ENCODE data around the gene CNPY3. TPM values are rescaled to one million over a fixed set of nuclear protein-coding genes. Genes with fewer than 3 reads are reported as not detected.

The CNPY3 gene
- total and polyA plus RNA-seq, 10 of the 15 experiments (the other 5 are each of a cell fraction or from before 2014, with no cell fraction given), result 7.2 to 102 (median 73.6) TPM

DNA sequence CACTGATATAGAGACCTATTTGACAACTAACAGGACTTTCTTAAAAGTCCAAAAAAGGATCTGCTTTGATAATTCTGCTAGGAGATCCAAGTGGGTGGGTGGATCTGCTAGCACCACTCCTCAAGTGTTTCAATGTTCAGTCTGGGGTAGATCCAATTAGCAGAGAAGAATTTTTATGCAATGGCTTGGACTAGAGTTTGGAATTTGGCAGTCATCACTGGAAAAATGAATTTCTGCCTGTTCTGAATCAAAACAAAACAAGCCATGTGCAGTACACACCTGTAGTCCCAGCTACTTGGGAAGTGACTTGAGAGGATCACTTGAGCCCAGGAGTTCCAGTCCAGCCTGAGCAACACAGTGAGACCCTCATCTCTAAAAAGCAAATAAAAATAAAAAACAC lies 18.7 kb downstream of the CNPY3 start (continued):
- TF ChIP-seq, protein P1, sequence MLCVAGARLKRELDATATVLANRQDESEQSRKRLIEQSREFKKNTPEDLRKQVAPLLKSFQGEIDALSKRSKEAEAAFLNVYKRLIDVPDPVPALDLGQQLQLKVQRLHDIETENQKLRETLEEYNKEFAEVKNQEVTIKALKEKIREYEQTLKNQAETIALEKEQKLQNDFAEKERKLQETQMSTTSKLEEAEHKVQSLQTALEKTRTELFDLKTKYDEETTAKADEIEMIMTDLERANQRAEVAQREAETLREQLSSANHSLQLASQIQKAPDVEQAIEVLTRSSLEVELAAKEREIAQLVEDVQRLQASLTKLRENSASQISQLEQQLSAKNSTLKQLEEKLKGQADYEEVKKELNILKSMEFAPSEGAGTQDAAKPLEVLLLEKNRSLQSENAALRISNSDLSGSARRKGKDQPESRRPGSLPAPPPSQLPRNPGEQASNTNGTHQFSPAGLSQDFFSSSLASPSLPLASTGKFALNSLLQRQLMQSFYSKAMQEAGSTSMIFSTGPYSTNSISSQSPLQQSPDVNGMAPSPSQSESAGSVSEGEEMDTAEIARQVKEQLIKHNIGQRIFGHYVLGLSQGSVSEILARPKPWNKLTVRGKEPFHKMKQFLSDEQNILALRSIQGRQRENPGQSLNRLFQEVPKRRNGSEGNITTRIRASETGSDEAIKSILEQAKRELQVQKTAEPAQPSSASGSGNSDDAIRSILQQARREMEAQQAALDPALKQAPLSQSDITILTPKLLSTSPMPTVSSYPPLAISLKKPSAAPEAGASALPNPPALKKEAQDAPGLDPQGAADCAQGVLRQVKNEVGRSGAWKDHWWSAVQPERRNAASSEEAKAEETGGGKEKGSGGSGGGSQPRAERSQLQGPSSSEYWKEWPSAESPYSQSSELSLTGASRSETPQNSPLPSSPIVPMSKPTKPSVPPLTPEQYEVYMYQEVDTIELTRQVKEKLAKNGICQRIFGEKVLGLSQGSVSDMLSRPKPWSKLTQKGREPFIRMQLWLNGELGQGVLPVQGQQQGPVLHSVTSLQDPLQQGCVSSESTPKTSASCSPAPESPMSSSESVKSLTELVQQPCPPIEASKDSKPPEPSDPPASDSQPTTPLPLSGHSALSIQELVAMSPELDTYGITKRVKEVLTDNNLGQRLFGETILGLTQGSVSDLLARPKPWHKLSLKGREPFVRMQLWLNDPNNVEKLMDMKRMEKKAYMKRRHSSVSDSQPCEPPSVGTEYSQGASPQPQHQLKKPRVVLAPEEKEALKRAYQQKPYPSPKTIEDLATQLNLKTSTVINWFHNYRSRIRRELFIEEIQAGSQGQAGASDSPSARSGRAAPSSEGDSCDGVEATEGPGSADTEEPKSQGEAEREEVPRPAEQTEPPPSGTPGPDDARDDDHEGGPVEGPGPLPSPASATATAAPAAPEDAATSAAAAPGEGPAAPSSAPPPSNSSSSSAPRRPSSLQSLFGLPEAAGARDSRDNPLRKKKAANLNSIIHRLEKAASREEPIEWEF (IDR thresholded peaks at IDR 0.05; ENCODE audit: insufficient replicate concordance, low read depth, low read length), result no peak
- no peak for TF ChIP-seq NRF1 (conservative IDR thresholded peaks at IDR 0.05; ENCODE audit: low read depth, low read length)

DNA sequence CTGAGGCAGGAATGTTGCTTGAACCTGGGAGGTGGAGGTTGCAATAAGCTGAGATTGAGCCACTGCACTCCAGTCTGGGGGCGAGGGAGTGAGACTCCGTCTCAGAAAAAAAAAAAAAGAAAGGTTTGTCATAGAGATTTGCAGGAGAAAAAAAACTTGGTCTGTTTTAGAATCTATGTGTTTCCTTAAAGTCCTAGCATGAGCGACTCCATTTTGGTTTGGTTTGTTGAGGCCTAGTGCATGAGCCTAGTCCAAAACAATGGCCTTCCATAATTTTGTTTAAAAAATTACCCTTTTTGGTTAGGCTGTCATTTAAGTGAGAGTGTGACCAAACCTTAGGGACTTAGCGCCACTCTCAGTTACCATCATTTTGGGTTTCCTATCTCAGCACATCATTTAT lies 23.1 kb downstream of the CNPY3 start:
- 88% methylated on average over 4 of the region's 4 CpGs for WGBS (ENCODE audit: insufficient coverage, insufficient replicate concordance, low lambda C conversion rate, missing lambda C conversion rate)
- no peak for DNase-seq (ENCODE audit: low read depth, low spot score)
- Histone ChIP-seq H3K27me3 (replicated peaks in 1 of 2; ENCODE audit: control insufficient read depth in 2 of 2, insufficient read depth in 2 of 2, low read length in 1 of 2) (no peaks in the 10 kb centered on the region), H3K27ac (ENCODE audit: control insufficient read depth, insufficient read depth) (no peak overlapping the region), H3K4me2 (ENCODE audit: control insufficient read depth, insufficient read depth) (no peak overlapping the region), H3K79me2 (ENCODE audit: control insufficient read depth, insufficient read depth, low read length) (no peaks in the 10 kb centered on the region), H3K4me1 (ENCODE audit: control insufficient read depth, insufficient read depth, low read length) (no peaks in the 10 kb centered on the region), H3K4me3 (no peak overlapping the region), H3K9me3 (replicated peaks; ENCODE audit: control insufficient read depth, insufficient read depth, low read length) (no peaks in the 10 kb centered on the region), H3K36me3 (ENCODE audit: control insufficient read depth in 2 of 2, insufficient read depth in 2 of 2, low read length in 1 of 2) (no peaks in the 10 kb centered on the region), H4K20me1 (ENCODE audit: control insufficient read depth, insufficient read depth) (no peaks in the 10 kb centered on the region), H3K9ac (ENCODE audit: control insufficient read depth, insufficient read depth, low read length) (no peak overlapping the region), H2AFZ (ENCODE audit: control insufficient read depth, low read depth, low read length) (no peak overlapping the region)
- no TSS peak for BruUV-seq (replicated peaks)
- ChIA-PET SMC1A (ENCODE audit: uncharacterized antibody, unreplicated experiment) (no interaction called here), CTCF (interaction anchor here (0.6 to 1.0 kb wide), 2 partner anchors 17 to 51 kb away, joined by 3 read pairs; no protein-coding TSS in a partner anchor), RAD21 (ENCODE audit: unreplicated experiment) (no interaction called here), POLR2A (no interaction called here)
- no peak for FAIRE-seq
- no peak for ATAC-seq
- in situ Hi-C loops (cut with MboI), result no loop called here
- intact Hi-C loops (cut with micrococcal nuclease; ENCODE audit: unreplicated experiment), result no loop called here
- TF ChIP-seq, protein P2, sequence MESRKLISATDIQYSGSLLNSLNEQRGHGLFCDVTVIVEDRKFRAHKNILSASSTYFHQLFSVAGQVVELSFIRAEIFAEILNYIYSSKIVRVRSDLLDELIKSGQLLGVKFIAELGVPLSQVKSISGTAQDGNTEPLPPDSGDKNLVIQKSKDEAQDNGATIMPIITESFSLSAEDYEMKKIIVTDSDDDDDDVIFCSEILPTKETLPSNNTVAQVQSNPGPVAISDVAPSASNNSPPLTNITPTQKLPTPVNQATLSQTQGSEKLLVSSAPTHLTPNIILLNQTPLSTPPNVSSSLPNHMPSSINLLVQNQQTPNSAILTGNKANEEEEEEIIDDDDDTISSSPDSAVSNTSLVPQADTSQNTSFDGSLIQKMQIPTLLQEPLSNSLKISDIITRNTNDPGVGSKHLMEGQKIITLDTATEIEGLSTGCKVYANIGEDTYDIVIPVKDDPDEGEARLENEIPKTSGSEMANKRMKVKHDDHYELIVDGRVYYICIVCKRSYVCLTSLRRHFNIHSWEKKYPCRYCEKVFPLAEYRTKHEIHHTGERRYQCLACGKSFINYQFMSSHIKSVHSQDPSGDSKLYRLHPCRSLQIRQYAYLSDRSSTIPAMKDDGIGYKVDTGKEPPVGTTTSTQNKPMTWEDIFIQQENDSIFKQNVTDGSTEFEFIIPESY (IDR thresholded peaks at IDR 0.05), result no peak
- TF ChIP-seq, protein P3, sequence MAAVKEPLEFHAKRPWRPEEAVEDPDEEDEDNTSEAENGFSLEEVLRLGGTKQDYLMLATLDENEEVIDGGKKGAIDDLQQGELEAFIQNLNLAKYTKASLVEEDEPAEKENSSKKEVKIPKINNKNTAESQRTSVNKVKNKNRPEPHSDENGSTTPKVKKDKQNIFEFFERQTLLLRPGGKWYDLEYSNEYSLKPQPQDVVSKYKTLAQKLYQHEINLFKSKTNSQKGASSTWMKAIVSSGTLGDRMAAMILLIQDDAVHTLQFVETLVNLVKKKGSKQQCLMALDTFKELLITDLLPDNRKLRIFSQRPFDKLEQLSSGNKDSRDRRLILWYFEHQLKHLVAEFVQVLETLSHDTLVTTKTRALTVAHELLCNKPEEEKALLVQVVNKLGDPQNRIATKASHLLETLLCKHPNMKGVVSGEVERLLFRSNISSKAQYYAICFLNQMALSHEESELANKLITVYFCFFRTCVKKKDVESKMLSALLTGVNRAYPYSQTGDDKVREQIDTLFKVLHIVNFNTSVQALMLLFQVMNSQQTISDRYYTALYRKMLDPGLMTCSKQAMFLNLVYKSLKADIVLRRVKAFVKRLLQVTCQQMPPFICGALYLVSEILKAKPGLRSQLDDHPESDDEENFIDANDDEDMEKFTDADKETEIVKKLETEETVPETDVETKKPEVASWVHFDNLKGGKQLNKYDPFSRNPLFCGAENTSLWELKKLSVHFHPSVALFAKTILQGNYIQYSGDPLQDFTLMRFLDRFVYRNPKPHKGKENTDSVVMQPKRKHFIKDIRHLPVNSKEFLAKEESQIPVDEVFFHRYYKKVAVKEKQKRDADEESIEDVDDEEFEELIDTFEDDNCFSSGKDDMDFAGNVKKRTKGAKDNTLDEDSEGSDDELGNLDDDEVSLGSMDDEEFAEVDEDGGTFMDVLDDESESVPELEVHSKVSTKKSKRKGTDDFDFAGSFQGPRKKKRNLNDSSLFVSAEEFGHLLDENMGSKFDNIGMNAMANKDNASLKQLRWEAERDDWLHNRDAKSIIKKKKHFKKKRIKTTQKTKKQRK (IDR thresholded peaks at IDR 0.05; ENCODE audit: low read depth, low read length), result no peak
- no peak for TF ChIP-seq JUND (IDR thresholded peaks at IDR 0.05; ENCODE audit: low read depth, low read length)
- TF ChIP-seq, protein P4, sequence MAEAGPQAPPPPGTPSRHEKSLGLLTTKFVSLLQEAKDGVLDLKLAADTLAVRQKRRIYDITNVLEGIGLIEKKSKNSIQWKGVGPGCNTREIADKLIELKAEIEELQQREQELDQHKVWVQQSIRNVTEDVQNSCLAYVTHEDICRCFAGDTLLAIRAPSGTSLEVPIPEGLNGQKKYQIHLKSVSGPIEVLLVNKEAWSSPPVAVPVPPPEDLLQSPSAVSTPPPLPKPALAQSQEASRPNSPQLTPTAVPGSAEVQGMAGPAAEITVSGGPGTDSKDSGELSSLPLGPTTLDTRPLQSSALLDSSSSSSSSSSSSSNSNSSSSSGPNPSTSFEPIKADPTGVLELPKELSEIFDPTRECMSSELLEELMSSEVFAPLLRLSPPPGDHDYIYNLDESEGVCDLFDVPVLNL (IDR thresholded peaks at IDR 0.05; ENCODE audit: low read depth, low read length), result no peak
- no peak for TF ChIP-seq NR2C2 (IDR thresholded peaks at IDR 0.05; ENCODE audit: borderline replicate concordance, control insufficient read depth, insufficient read length, low read depth)
- TF ChIP-seq WRNIP1 (IDR thresholded peaks at IDR 0.05; ENCODE audit: borderline replicate concordance, low read depth, low read length), result no peak

Data from GM12878 (cell line).